Left lung (tissue), 10 donors: ENCODE data around the gene F13B. TPM values are rescaled to one million over a fixed set of nuclear protein-coding genes. Genes with fewer than 3 reads are reported as not detected.

Experiments used
- ATAC-seq: fragments of 200-7000 bp; cut with Tn5 transposase; one replicate; pipeline ENCODE4 v1.9.1; 2020; ENCODE audit warnings: moderate library complexity
- DNase-seq, 4 donors: peaks; one replicate each; pipeline ENCODE4 v3.0.0-alpha.2; 2013 to 2020
- H3K27ac ChIP-seq, 2 donors: fragments of 200-600 bp; sonication (generic) in 1 of 2; one replicate each; pipeline versions ENCODE4 v1.5.0 to v1.8.0; 2020 to 2021
- H3K27me3 ChIP-seq, 2 donors: fragments of 200-600 bp; sonication (generic) in 1 of 2; one replicate each; pipeline versions ENCODE4 v1.5.0 to v1.8.0; 2020 to 2021
- H3K36me3 ChIP-seq, 2 donors: fragments of 200-600 bp; sonication (generic) in 1 of 2; one replicate each; pipeline versions ENCODE4 v1.5.0 to v1.8.0; 2020 to 2021
- H3K4me1 ChIP-seq, 2 donors: fragments of 200-600 bp; one replicate each; pipeline ENCODE4 v1.8.0; 2021
- H3K4me3 ChIP-seq, 2 donors: fragments of 200-600 bp; sonication (generic) in 1 of 2; one replicate each; pipeline versions ENCODE4 v1.5.0 to v1.8.0; 2020 to 2021; ENCODE audit warnings: mild to moderate bottlenecking in 1 of 2
- H3K9me3 ChIP-seq, 2 donors: fragments of 200-600 bp; sonication (generic) in 1 of 2; one replicate each; pipeline versions ENCODE4 v1.5.0 to v1.8.0; 2020 to 2021
- intact Hi-C, 2 donors: fragments of 100-400 bp; cut with DNase I; formaldehyde crosslinking; loops; one replicate each; pipeline versions ENCODE4 v1.11.2 to v1.14.2; 2022
- polyA plus RNA-seq, 6 donors: library from polyadenylated mRNA; unstranded; fragments of 120-200 nt; gene quantifications; one replicate each; pipeline ENCODE4 v1.2.1, GENCODE V29; 2013; ENCODE audit not compliant: insufficient read length in 6 of 6
- total RNA-seq, 2 donors: library from RNA; stranded (reverse); fragmentation: NEBNext Ultra II Directional; extraction: Animal tissue kit (Norgen Biotek cat#: 25700); gene quantifications; one replicate each; pipeline ENCODE4 v1.2.1, GENCODE V29; 2021
- TF ChIP-seq, protein P1 (sequence below), 2 donors: fragments of 200-600 bp; sonication (generic) in 1 of 2; IDR thresholded peaks; one replicate each; pipeline versions ENCODE4 v1.5.0 to v1.8.0; 2021; ENCODE audit warnings: antibody characterized with exemption in 2 of 2
- donor health status: DM: no; HTN: yes; CAD: no.
- donor health status: DM: no; HTN: no; CAD: no.

The F13B gene
- total and polyA plus RNA-seq, 8 donors: 0.07 to 0.10 (median 0.08) TPM; not detected in 5

DNA sequence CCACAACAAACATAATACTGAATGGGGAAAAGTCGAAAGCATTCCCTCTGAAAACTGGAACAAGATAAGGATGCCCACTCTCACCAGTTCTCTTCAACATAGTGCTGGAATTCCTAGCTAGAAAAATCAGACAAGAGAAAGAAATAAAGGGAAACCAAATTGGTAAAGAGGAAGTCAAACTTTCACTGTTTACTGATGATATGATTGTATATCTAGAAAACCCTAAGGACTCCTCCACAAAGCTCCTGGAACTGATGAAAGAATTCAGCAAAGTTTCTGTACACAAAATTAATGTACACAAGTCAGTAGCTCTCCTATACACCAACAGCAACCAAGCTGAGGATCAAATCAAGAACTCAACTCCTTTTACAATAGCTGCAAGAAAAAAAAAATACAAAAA is 6.9 kb upstream of the F13B start:
- Histone ChIP-seq H3K4me3 (no peak overlapping the region), H3K27me3 (no peaks in the 10 kb centered on the region), H3K27ac (no peak overlapping the region), H3K4me1 (no peaks in the 10 kb centered on the region), H3K9me3 (peaks cover 0 to 4% of the 10 kb centered on the region in 2 donors), H3K36me3 (no peaks in the 10 kb centered on the region)
- intact Hi-C loops: no loop called here
- TF ChIP-seq, protein P1, sequence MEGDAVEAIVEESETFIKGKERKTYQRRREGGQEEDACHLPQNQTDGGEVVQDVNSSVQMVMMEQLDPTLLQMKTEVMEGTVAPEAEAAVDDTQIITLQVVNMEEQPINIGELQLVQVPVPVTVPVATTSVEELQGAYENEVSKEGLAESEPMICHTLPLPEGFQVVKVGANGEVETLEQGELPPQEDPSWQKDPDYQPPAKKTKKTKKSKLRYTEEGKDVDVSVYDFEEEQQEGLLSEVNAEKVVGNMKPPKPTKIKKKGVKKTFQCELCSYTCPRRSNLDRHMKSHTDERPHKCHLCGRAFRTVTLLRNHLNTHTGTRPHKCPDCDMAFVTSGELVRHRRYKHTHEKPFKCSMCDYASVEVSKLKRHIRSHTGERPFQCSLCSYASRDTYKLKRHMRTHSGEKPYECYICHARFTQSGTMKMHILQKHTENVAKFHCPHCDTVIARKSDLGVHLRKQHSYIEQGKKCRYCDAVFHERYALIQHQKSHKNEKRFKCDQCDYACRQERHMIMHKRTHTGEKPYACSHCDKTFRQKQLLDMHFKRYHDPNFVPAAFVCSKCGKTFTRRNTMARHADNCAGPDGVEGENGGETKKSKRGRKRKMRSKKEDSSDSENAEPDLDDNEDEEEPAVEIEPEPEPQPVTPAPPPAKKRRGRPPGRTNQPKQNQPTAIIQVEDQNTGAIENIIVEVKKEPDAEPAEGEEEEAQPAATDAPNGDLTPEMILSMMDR (IDR thresholded peaks at IDR 0.05): no peak
- no peak for DNase-seq
- ATAC-seq: no peak

GRCh38 chr1:197067457-197067818 is 378 bp upstream of the F13B start:
- intact Hi-C loops: no loop called here
- Histone ChIP-seq H3K4me1 (no peaks in the 10 kb centered on the region), H3K27ac (no peak overlapping the region), H3K9me3 (peaks cover 0 to 2% of the 10 kb centered on the region in 2 donors), H3K27me3 (no peaks in the 10 kb centered on the region), H3K4me3 (no peak overlapping the region), H3K36me3 (no peaks in the 10 kb centered on the region)
- TF ChIP-seq, protein P1 (IDR thresholded peaks at IDR 0.05): no peak
- ATAC-seq (no peak), DNase-seq (no peak)

- no peaks in the 10 kb centered on the region for H3K4me1 ChIP-seq
- H3K36me3 ChIP-seq: no peaks in the 10 kb centered on the region
- intact Hi-C loops: no loop called here
- DNase-seq (no peak), ATAC-seq (no peak)
- TF ChIP-seq, protein P1 (IDR thresholded peaks at IDR 0.05): no peak
- H3K4me3 ChIP-seq: no peak overlapping the region
- peaks cover 0 to 2% of the 10 kb centered on the region in 2 donors for H3K9me3 ChIP-seq
- H3K27me3 ChIP-seq: no peaks in the 10 kb centered on the region
- no peak overlapping the region for H3K27ac ChIP-seq
These were observed 783 bp downstream of the F13B start for GRCh38 chr1:197066277-197066676.

GRCh38 chr1:197065559-197065958 is 1.5 kb downstream of the F13B start:
- peaks cover 0 to 2% of the 10 kb centered on the region in 2 donors for H3K9me3 ChIP-seq
- intact Hi-C loops: no loop called here
- no peaks in the 10 kb centered on the region for H3K27me3 ChIP-seq
- no peak overlapping the region for H3K27ac ChIP-seq
- DNase-seq (no peak), ATAC-seq (no peak)
- H3K36me3 ChIP-seq: no peaks in the 10 kb centered on the region
- TF ChIP-seq, protein P1 (IDR thresholded peaks at IDR 0.05): no peak
- no peaks in the 10 kb centered on the region for H3K4me1 ChIP-seq
- no peak overlapping the region for H3K4me3 ChIP-seq

DNA sequence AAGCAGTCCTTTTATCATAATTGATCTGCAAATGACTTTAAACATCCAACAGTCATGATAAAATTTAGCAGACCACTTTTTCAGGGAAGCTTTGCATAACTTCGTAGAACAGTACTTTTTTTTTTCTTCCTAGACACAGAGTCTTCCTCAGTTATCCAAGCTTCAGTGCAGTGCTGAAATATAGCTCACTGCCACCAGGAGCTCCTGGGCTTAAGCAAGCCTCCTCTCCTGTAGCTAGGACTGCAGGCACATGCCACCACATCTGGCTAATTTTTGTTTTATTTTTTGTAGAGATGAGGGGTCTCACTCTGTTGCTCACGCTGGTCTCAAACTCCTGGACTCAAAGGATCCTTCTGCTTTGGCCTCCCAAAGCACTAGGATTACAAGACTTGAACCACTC is 3.8 kb downstream of the F13B start:
- no peak overlapping the region for H3K4me3 ChIP-seq
- H3K27me3 ChIP-seq: no peaks in the 10 kb centered on the region
- DNase-seq: no peak
- no peaks in the 10 kb centered on the region for H3K4me1 ChIP-seq
- intact Hi-C loops: no loop called here
- no peak overlapping the region for H3K27ac ChIP-seq
- TF ChIP-seq, protein P1 (IDR thresholded peaks at IDR 0.05): no peak
- no peaks in the 10 kb centered on the region for H3K9me3 ChIP-seq
- no peaks in the 10 kb centered on the region for H3K36me3 ChIP-seq
- ATAC-seq: no peak
